A549 (cell line): Measurements from ENCODE around the gene HTR3A. TPM values are rescaled to one million over a fixed set of nuclear protein-coding genes. Genes with fewer than 3 reads are reported as not detected.

Experiments
- ATAC-seq, 2 experiments: fragments of 200-7000 bp in 1 of 2; fragments of >200 bp in 1 of 2; cut with Nextera tagmentation in 1 of 2; cut with Tn5 transposase in 1 of 2; 3 replicates each; pipeline versions ENCODE4 v1.8.0 to v1.9.1; 2018 to 2020; ENCODE audit warnings: mild to moderate bottlenecking in 1 of 2, moderate library complexity in 1 of 2
- CTCF ChIA-PET: fragments of 300-600 bp; sonication (Branson Sonifier 250); formaldehyde crosslinking; extraction: SDS; loops from one replicate; lab custom pipeline; 2021; ENCODE audit warnings: antibody characterized with exemption, inconsistent platforms; lab: Yijun Ruan, JAX
- POLR2A ChIA-PET: fragments of 350-600 bp; formaldehyde crosslinking; extraction: SDS; loops from one replicate; lab custom pipeline; 2021; ENCODE audit warnings: antibody characterized with exemption, inconsistent platforms; lab: Yijun Ruan, JAX
- DNase-seq, 2 experiments: peaks; one replicate each; pipeline versions ENCODE4 v3.0.0 to v3.0.0-alpha.2; 2011 to 2016; ENCODE audit warnings: low read depth in 1 of 2, low spot score in 1 of 2
- FAIRE-seq: peaks from 2 replicates; lab custom pipeline; 2011; peaks lifted over from hg19 to GRCh38; lab: Jason Lieb, UNC
- H3K27ac ChIP-seq, 2 experiments: fragments of >200 bp; sonication (Bioruptor Twin); formaldehyde crosslinking; 3 replicates each; pipeline ENCODE4 v1.5.1; 2016 to 2017
- H3K4me1 ChIP-seq: fragments of >200 bp; sonication (Bioruptor Twin); formaldehyde crosslinking; 3 replicates; pipeline ENCODE4 v1.6.1; 2016
- H3K4me2 ChIP-seq: fragments of >200 bp; sonication (Bioruptor Twin); formaldehyde crosslinking; 3 replicates; pipeline ENCODE4 v1.6.1; 2016
- H3K4me3 ChIP-seq: fragments of >200 bp; sonication (Bioruptor Twin); formaldehyde crosslinking; 3 replicates; pipeline ENCODE4 v1.5.1; 2016
- H3K9me3 ChIP-seq: fragments of >200 bp; sonication (Bioruptor Twin); formaldehyde crosslinking; 3 replicates; pipeline ENCODE4 v1.6.1; 2016
- CBX8 ChIP-seq: fragments of 200-600 bp; sonication (generic); IDR thresholded peaks from 2 replicates; pipeline ENCODE4 v1.6.1; 2016
- CEBPB ChIP-seq, 2 experiments: fragments of >200 bp in 1 of 2; sonication (Bioruptor Twin) in 1 of 2; formaldehyde crosslinking in 1 of 2; IDR thresholded peaks; 2 replicates each; pipeline ENCODE4 v1.6.1; 2012 to 2016
- EHMT2 ChIP-seq: fragments of 200-600 bp; sonication (generic); IDR thresholded peaks from 2 replicates; pipeline ENCODE4 v1.6.1; 2016; ENCODE audit warnings: antibody characterized with exemption, low read depth, mild to moderate bottlenecking, moderate library complexity
- ESRRA ChIP-seq: fragments of 150-350 bp; IDR thresholded peaks from 2 replicates; pipeline ENCODE4 v1.6.1; 2014; ENCODE audit warnings: mild to moderate bottlenecking, low read length, borderline replicate concordance
- FOSB ChIP-seq: fragments of 250-450 bp; sonication (Bioruptor Pico); IDR thresholded peaks from 2 replicates; pipeline ENCODE4 v1.5.0; 2020; ENCODE audit warnings: mild to moderate bottlenecking, moderate library complexity
- HES2 ChIP-seq: fragments of >200 bp; sonication (Bioruptor Twin); formaldehyde crosslinking; IDR thresholded peaks from 2 replicates; pipeline ENCODE4 v1.6.1; 2016
- MAFK ChIP-seq: fragments of 450-650 bp; IDR thresholded peaks from 2 replicates; pipeline ENCODE4 v1.6.1; 2014; ENCODE audit not compliant: partially characterized antibody
- MYC ChIP-seq: IDR thresholded peaks from 2 replicates; pipeline ENCODE4 v1.6.1; 2012; ENCODE audit warnings: mild to moderate bottlenecking, inconsistent platforms, low read length, improper control_type of control experiment, borderline replicate concordance
- NPAS2 ChIP-seq: fragments of 250-450 bp; sonication (Bioruptor Pico); IDR thresholded peaks from 2 replicates; pipeline ENCODE4 v1.8.0; 2022; ENCODE audit warnings: mild to moderate bottlenecking, moderate library complexity, borderline replicate concordance
- PHF8 ChIP-seq: fragments of 200-600 bp; sonication (generic); IDR thresholded peaks from 2 replicates; pipeline ENCODE4 v1.6.1; 2016; ENCODE audit warnings: low read depth, mild to moderate bottlenecking, antibody characterized with exemption, moderate library complexity, borderline replicate concordance
- POLR2AphosphoS2 ChIP-seq: conservative IDR thresholded peaks from 2 replicates; pipeline ENCODE4 v1.6.1; 2012; ENCODE audit warnings: low read length, improper control_type of control experiment, inconsistent platforms
- RAD21 ChIP-seq, 2 experiments: fragments of >200 bp in 1 of 2; sonication (Bioruptor Twin) in 1 of 2; formaldehyde crosslinking in 1 of 2; IDR thresholded peaks in 1 of 2; conservative IDR thresholded peaks in 1 of 2; 2 replicates in 1 of 2; 3 replicates in 1 of 2; pipeline ENCODE4 v1.6.1; 2012 to 2018; ENCODE audit warnings: inconsistent platforms in 1 of 2
- RFX5 ChIP-seq: fragments of 450-650 bp; IDR thresholded peaks from 2 replicates; pipeline ENCODE4 v1.7.1; 2014; ENCODE audit warnings: antibody characterized with exemption, mild to moderate bottlenecking, moderate library complexity
- RNF2 ChIP-seq: fragments of 200-600 bp; sonication (generic); IDR thresholded peaks from 2 replicates; pipeline ENCODE4 v1.6.1; 2016; ENCODE audit warnings: low read depth, mild to moderate bottlenecking, antibody characterized with exemption, moderate library complexity, borderline replicate concordance
- SMC3 ChIP-seq: fragments of >200 bp; sonication (Bioruptor Twin); formaldehyde crosslinking; IDR thresholded peaks from 3 replicates; pipeline ENCODE4 v1.6.1; 2018; ENCODE audit warnings: inconsistent platforms
- TFCP2L1 ChIP-seq: fragments of 250-450 bp; sonication (Bioruptor Pico); IDR thresholded peaks from 2 replicates; pipeline ENCODE4 v1.5.0; 2021; ENCODE audit warnings: mild to moderate bottlenecking
- TP53 ChIP-seq: fragments of 250-450 bp; sonication (Bioruptor Pico); IDR thresholded peaks from 2 replicates; pipeline ENCODE4 v1.5.0; 2021; ENCODE audit warnings: mild to moderate bottlenecking, moderate library complexity
- USF2 ChIP-seq: fragments of 450-650 bp; IDR thresholded peaks from 2 replicates; pipeline ENCODE4 v1.6.1; 2014; ENCODE audit warnings: antibody characterized with exemption
- ZFP36 ChIP-seq: fragments of 450-650 bp; IDR thresholded peaks from 2 replicates; pipeline ENCODE4 v1.6.1; 2014; ENCODE audit warnings: borderline replicate concordance; ENCODE audit not compliant: partially characterized antibody
- ZSCAN20 ChIP-seq: fragments of 250-450 bp; sonication (Bioruptor Pico); IDR thresholded peaks from 2 replicates; pipeline ENCODE4 v1.8.0; 2022; ENCODE audit warnings: mild to moderate bottlenecking, moderate library complexity
- WGBS: methylation state at CpG from one replicate; pipeline ENCODE4 v1.1.6; 2017; ENCODE audit errors: missing lambda C conversion rate; 5-methylcytosine and 5-hydroxymethylcytosine counted together
- polyA minus RNA-seq: library from RNA; depleted of rRNA, polyadenylated mRNA; stranded (reverse); fragments of >200 nt; gene quantifications from 2 replicates; pipeline ENCODE4 v1.2.3, GENCODE V29; 2011; rRNA and poly(A)+ RNA removed
- polyA plus RNA-seq, 4 experiments: library from polyadenylated mRNA; depleted of rRNA in 3 of 4; stranded (reverse); fragments of >200 nt; fragmentation: RNase III in 1 of 4; extraction: RNeasy Plus Mini Kit Qiagen cat#74134 plus additional on column Dnase treatment in 1 of 4; gene quantifications; 2 replicates in 3 of 4; 3 replicates in 1 of 4; pipeline ENCODE4 v1.2.3, GENCODE V29; 2011 to 2017
- TF ChIP-seq, protein P1 (sequence below): fragments of 150-350 bp; IDR thresholded peaks from 2 replicates; pipeline ENCODE4 v1.6.1; 2014; ENCODE audit warnings: low read depth, mild to moderate bottlenecking, low read length

Gene HTR3A
- polyA plus RNA-seq (2011; rRNA removed) = not detected in 2 replicates
- not detected in 2 replicates for polyA plus RNA-seq (2012; cell fraction: cytosol; rRNA removed)
- not detected in 2 replicates for polyA plus RNA-seq (2012; cell fraction: nucleus; rRNA removed)
- not detected in 3 replicates for polyA plus RNA-seq (2017; fragmentation: RNase III; extraction: RNeasy Plus Mini Kit Qiagen cat#74134 plus additional on column Dnase treatment)
- not detected in 2 replicates for polyA minus RNA-seq

DNA sequence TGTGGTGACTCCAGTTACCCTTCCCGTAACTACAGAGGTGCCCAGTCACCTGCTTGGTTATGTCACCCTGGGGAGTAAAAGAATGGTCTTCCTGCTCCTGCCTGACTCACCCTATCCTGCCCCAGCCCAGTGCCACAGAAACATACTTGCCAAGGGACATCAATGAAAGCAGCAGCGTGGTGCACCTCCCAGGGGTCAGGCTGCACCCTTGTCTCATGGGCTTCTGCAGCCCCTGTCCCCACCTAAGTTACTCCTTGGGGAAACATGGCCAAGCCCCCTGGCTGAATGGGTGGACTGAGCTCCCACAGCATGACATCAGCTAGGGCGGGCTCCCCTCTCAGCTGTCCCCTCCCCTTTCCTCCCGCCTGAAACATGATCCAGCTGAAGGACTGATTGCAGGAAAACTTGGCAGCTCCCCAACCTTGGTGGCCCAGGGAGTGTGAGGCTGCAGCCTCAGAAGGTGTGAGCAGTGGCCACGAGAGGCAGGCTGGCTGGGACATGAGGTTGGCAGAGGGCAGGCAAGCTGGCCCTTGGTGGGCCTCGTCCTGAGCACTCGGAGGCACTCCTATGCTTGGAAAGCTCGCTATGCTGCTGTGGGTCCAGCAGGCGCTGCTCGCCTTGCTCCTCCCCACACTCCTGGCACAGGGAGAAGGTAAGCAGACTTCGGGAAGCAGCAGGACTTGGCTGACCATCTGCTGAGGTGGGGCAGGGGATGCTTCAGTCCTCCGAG, at the start of gene HTR3A:
Gene HTR3A, plus strand, starts transcription at position 368 of the 730 bp plus-strand sequence. Its CDS starts 218 bp downstream, at position 586.
- Histone ChIP-seq H3K27ac (no peak within 1 kb of the TSS), H3K4me3 (no peak within 1 kb of the TSS), H3K4me2 (peak within 1 kb of the TSS; percentile 21; the same call in 1 of the 3 replicates), H3K9me3 (no peaks in the 10 kb centered on the region), H3K4me1 (no peaks in the 10 kb centered on the region)
- 22% methylated on average over 4 of the region's 12 CpGs for WGBS
- no peak for FAIRE-seq
- DNase-seq = no peak
- ChIA-PET POLR2A (no interaction called here), CTCF (interaction anchor here (1.2 kb wide), 1 partner anchor 11 kb away, joined by 3 read pairs; no protein-coding TSS in a partner anchor)
- ATAC-seq = peak; percentile 52 to 63; a peak in 5 of 6 replicates
- no peak for TF ChIP-seq RNF2
- TF ChIP-seq USF2 = no peak
- no peak for TF ChIP-seq HES2
- no peak for TF ChIP-seq TP53
- TF ChIP-seq CEBPB (IDR thresholded peaks at IDR 0.05) = no peak
- TF ChIP-seq TFCP2L1 (CRISPR knock-in tag) = no peak
- TF ChIP-seq EHMT2 = no peak
- TF ChIP-seq SMC3 = no peak
- TF ChIP-seq PHF8 = no peak
- TF ChIP-seq ZFP36 = no peak
- TF ChIP-seq ESRRA = no peak
- no peak for TF ChIP-seq MYC
- TF ChIP-seq, protein P1, sequence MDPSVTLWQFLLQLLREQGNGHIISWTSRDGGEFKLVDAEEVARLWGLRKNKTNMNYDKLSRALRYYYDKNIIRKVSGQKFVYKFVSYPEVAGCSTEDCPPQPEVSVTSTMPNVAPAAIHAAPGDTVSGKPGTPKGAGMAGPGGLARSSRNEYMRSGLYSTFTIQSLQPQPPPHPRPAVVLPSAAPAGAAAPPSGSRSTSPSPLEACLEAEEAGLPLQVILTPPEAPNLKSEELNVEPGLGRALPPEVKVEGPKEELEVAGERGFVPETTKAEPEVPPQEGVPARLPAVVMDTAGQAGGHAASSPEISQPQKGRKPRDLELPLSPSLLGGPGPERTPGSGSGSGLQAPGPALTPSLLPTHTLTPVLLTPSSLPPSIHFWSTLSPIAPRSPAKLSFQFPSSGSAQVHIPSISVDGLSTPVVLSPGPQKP = no peak
- no peak for TF ChIP-seq CBX8
- no peak for TF ChIP-seq POLR2AphosphoS2
- no peak for TF ChIP-seq FOSB (CRISPR knock-in tag)
- TF ChIP-seq ZSCAN20 = no peak
- no peak for TF ChIP-seq RAD21 (conservative IDR thresholded peaks at IDR 0.05 in 1 of 2, IDR thresholded peaks at IDR 0.05 in 1 of 2)
- TF ChIP-seq NPAS2 (CRISPR knock-in tag) = no peak
- TF ChIP-seq MAFK = no peak

- ChIA-PET POLR2A (no interaction called here), CTCF (no interaction called here)
- Histone ChIP-seq H3K4me2 (peak overlapping the region; percentile 53), H3K4me1 (no peaks in the 10 kb centered on the region), H3K27ac (no peak overlapping the region), H3K4me3 (peak overlapping the region; percentile 5; the same call in 1 of the 3 replicates)
- FAIRE-seq (no peak), DNase-seq (peak in 1 of 2 experiments; percentile 16)
- 7% methylated on average over 12 of the region's 12 CpGs for WGBS
- TF ChIP-seq RFX5 = peak; percentile 94
- peak; percentile 60 for TF ChIP-seq MAFK
- no peak for TF ChIP-seq TFCP2L1 (CRISPR knock-in tag)
- TF ChIP-seq, all 56 proteins: peak for 2
- H3K9me3 ChIP-seq = no peaks in the 10 kb centered on the region
- ATAC-seq = peak in 1 of 2 experiments; percentile 56; a peak in 2 of 6 replicates
Observed at GRCh38 chr11:113926273-113927197, 48.4 kb upstream of the HTR3A start.
